ENCODE measurements around the gene INCENP. TPM values are rescaled to one million over a fixed set of nuclear protein-coding genes. Genes with fewer than 3 reads are reported as not detected.

Gene INCENP
- total RNA-seq, 1 donor from 2014 or later, result 98.1 TPM

DNA sequence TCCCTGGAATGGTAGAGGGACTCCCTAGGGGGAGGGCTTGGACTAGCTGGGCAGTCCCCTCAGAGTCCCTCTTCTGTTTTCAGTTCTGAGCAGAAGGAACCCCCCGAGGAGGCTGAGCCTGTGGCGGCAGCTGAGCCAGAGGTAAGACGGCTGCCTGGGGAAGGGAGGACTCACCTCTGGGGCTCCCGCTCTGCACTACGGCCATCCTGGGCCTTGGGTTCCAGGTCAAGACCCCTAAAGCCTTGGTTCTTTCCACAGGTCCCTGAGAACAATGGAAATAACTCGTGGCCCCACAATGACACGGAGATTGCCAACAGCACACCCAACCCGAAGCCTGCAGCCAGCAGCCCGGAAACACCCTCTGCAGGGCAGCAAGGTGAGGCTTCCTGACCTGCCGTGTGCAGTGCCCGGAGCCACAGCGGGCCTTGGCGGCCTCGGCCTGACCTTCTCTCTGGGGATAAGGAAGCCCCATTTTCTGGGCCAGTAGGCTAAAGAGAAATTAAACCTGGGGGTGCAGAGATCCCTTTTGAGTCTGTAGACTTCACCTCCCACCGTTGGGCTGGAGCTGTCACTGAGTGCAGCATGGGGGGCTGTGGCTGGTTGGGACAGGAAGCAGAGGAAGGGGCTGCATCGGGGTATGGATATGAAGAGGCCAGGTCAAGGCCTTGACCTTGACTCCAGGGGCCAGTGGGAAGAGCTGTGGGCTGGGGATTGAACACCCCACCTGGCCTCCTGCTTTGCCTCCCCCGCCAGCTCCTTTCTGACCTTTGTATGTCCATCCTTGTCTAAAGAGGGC lies 15.0 kb downstream of the INCENP start:
- DNase-seq (ENCODE audit: low spot score), result no peak
- H3K36me3 Mint-ChIP-seq (ENCODE audit: low read depth), result peaks cover 17% of the 10 kb centered on the region
- H3K9me3 Mint-ChIP-seq, result no peaks in the 10 kb centered on the region
- H3K27me3 Mint-ChIP-seq (ENCODE audit: insufficient read depth), result no peaks in the 10 kb centered on the region
- intact Hi-C loops (cut with micrococcal nuclease), result no loop called here
- H3K27ac Mint-ChIP-seq, result no peak overlapping the region
- no peaks in the 10 kb centered on the region for H3K4me1 Mint-ChIP-seq (ENCODE audit: low read depth)
- no peak overlapping the region for H3K4me3 Mint-ChIP-seq

DNA sequence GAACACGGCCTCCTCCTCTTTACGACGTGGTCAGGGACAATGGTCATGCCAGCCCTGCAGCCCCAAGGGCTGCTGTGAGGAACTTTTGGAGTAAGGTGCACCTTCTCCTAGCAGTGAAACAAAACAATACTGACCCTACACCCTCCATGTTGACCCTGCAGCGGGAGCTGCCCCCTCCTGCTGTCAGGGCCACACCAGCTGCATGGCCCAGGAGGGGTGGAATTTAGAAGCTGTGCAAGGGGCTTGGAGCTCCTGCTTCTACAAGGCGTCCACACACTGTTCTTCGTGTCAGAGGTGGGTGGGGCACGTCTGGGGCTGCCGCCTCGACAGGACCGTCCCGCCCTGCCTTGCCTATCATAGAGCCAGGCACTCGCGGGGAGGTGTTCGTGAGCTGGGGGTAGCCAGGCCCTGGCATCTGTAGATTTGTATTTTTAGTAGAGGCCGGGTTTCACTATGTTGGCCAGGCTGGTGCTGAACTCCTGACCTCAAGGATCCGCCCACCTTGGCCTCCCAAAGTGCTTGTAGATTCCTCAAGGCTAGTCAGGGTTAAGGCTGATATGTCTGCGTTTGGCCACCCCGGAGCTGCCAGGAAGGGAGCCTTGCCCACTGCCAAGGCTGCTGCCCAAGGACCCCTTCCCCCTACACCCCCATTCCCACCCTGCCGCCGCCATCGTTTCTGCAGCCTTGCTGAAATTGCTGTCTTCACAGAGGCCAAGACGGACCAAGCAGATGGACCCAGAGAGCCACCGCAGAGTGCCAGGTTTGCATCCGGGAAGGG lies 15.9 kb downstream of the INCENP start:
- no peaks in the 10 kb centered on the region for H3K9me3 Mint-ChIP-seq

DNA sequence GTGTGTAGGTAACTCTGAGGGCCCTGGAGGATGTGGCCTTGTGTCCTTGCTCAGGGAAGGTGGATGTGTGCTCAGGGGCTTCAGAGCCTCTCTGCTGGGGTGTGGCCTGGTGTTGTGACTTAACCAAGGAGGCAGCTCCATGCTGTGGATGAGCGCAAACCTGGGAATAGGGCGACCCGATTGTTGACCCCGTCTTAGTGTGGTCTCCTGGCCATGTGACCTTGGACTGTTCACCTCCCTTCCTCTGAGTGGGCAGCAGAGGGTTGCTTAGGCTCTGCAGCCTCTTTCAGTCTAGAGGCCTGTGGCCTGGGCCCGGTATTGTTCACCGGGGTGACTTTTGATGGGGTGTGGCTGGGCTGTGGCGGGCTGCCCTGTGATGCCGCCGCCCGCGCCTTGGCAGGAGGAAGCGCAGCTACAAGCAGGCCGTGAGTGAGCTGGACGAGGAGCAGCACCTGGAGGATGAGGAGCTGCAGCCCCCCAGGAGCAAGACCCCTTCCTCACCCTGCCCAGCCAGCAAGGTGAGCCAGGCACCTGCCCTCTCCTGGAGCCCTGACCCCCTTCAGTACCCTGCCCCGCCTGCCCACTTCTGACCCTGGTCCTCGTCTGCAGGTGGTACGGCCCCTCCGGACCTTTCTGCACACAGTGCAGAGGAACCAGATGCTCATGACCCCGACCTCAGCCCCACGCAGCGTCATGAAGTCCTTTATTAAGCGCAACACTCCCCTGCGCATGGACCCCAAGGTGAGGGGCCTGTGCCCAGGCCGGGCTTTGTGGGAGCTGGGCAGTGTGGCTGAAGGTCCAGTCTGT lies 16.7 kb downstream of the INCENP start:
- intact Hi-C loops (cut with micrococcal nuclease), result no loop called here
- no peak for DNase-seq (ENCODE audit: low spot score)

More for the DNA sequence above, 15.9 kb downstream of the INCENP start:
- H3K27ac Mint-ChIP-seq, result no peak overlapping the region
- no peak overlapping the region for H3K4me3 Mint-ChIP-seq
- H3K36me3 Mint-ChIP-seq (ENCODE audit: low read depth), result peaks cover 17% of the 10 kb centered on the region
- intact Hi-C loops (cut with micrococcal nuclease), result no loop called here
- no peaks in the 10 kb centered on the region for H3K4me1 Mint-ChIP-seq (ENCODE audit: low read depth)
- no peaks in the 10 kb centered on the region for H3K27me3 Mint-ChIP-seq (ENCODE audit: insufficient read depth)
- no peak for DNase-seq (ENCODE audit: low spot score)

DNA sequence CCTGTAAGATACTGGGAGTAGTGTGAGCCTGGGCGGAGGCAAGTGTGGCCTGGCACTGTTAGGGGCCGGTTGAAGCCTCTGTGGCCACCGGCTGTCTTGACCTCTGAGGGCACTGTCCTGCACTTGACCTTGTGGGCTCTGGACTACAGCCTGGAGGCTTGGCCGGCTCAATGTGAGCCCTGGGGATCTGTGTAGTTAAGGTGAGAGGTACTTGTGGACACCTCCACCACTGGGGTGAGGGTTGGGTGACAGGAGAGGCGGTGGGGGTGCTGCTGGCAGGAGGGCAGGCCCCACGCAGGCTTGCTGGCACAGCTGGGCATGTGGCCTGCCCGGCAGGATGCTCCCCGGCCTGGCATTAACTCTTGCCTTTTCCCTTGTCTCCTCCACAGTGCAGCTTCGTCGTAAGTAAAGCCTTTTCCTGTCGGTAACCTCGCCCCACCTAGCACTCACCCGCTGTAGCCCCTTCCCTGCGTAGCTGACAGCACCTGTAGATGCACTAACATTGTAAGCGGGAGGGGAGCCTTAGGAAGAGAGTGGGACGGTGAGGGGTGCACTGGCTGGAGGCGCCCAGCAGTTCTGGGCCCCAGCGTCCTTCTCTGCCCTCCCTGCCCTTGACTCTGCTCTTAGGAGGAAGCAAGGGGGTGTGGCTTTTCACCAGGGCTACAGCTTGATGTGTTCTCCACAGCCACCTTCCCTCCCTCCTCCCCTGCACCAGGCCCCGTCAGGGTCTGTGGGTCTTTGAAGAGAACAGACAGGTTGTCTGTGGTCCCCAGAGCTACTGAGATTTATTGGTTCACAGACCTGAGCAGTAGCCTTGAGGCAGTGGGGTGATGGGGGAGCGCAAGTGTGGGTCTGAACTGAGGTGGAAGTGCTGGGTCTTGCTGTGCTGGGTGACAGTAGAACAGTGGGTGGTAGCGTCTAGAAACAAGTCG lies 17.6 kb downstream of the INCENP start:
- Mint-ChIP-seq H3K27ac (no peak overlapping the region), H3K36me3 (ENCODE audit: low read depth) (peaks cover 20% of the 10 kb centered on the region), H3K4me3 (no peak overlapping the region), H3K9me3 (no peaks in the 10 kb centered on the region), H3K4me1 (ENCODE audit: low read depth) (no peaks in the 10 kb centered on the region), H3K27me3 (ENCODE audit: insufficient read depth) (no peaks in the 10 kb centered on the region)
- intact Hi-C loops (cut with micrococcal nuclease), result no loop called here
- DNase-seq (ENCODE audit: low spot score), result no peak

More for the DNA sequence above, 16.7 kb downstream of the INCENP start:
- no peaks in the 10 kb centered on the region for H3K27me3 Mint-ChIP-seq (ENCODE audit: insufficient read depth)
- H3K4me3 Mint-ChIP-seq, result no peak overlapping the region
- H3K27ac Mint-ChIP-seq, result no peak overlapping the region
- peaks cover 17% of the 10 kb centered on the region for H3K36me3 Mint-ChIP-seq (ENCODE audit: low read depth)
- H3K9me3 Mint-ChIP-seq, result no peaks in the 10 kb centered on the region
- no peaks in the 10 kb centered on the region for H3K4me1 Mint-ChIP-seq (ENCODE audit: low read depth)

DNA sequence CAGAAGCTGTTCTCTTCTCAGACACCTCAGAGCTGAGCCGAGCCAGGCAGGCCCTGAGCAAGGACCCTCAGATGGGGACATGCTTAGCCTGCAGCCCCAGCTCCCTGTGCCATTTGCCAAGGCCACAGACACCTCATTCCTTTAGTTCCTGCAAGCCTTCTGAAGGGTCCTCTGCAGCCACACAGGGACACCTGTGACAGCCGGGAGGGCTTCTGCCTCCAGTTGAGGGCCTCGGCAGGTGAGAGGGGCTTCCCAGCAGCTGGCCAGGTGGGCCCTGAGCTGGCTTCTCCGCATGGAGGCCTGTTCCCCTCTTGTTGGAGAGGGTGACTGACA lies 18.2 kb downstream of the INCENP start:
- no peaks in the 10 kb centered on the region for H3K27me3 Mint-ChIP-seq (ENCODE audit: insufficient read depth)
- peaks cover 20% of the 10 kb centered on the region for H3K36me3 Mint-ChIP-seq (ENCODE audit: low read depth)

DNA sequence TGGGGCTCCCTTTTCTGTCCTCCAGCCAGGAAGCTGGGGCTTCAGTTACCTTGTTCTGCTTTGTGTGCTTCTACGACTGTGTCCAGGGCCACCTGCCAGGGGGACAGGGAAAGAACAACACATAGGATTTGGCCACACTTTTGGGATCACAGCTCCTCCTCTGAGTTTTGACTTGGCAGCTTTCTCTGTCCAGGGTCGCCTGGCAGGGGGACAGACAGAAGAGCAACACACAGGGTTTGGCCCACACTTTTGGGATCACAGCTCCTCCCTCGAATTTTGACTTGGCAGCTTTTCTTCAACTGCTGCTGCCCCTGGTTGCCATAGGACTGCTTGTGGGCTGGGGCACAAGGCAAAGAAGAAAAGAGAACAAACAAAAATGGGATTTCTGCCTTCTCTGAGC lies 19.1 kb downstream of the INCENP start:
- Mint-ChIP-seq H3K9me3 (no peaks in the 10 kb centered on the region), H3K4me1 (ENCODE audit: low read depth) (no peaks in the 10 kb centered on the region), H3K36me3 (ENCODE audit: low read depth) (peaks cover 29% of the 10 kb centered on the region), H3K4me3 (no peak overlapping the region), H3K27ac (peak overlapping the region; percentile 19), H3K27me3 (ENCODE audit: insufficient read depth) (no peaks in the 10 kb centered on the region)
- intact Hi-C loops (cut with micrococcal nuclease), result no loop called here
- no peak for DNase-seq (ENCODE audit: low spot score)

More for the DNA sequence above, 18.2 kb downstream of the INCENP start:
- DNase-seq (ENCODE audit: low spot score), result no peak
- H3K9me3 Mint-ChIP-seq, result no peaks in the 10 kb centered on the region
- no peak overlapping the region for H3K4me3 Mint-ChIP-seq
- no peak overlapping the region for H3K27ac Mint-ChIP-seq
- intact Hi-C loops (cut with micrococcal nuclease), result no loop called here
- no peaks in the 10 kb centered on the region for H3K4me1 Mint-ChIP-seq (ENCODE audit: low read depth)

DNA sequence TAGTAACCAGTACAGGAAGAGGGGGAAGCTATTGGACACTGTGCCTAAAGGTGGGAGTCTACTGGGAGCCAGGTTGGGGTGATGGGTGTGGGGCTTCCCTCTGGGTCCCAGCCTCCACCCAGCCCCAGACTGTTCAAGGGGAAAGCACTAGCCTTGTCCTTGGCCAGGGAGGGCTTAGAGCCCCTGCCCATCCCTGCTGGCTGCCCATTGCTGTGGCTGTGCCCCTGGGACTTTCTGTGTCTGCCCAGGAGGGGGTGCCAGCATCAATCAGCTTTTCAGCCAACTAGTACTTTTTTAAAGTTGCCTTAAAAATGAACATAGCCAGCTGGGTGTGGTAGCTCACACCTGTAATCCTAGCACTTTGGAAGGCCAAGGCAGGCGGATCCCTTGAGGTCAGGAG lies 19.9 kb downstream of the INCENP start:
- intact Hi-C loops (cut with micrococcal nuclease), result no loop called here
- Mint-ChIP-seq H3K4me3 (no peak overlapping the region), H3K27ac (no peak overlapping the region), H3K9me3 (no peaks in the 10 kb centered on the region), H3K36me3 (ENCODE audit: low read depth) (peaks cover 31% of the 10 kb centered on the region), H3K4me1 (ENCODE audit: low read depth) (no peaks in the 10 kb centered on the region), H3K27me3 (ENCODE audit: insufficient read depth) (no peaks in the 10 kb centered on the region)
- no peak for DNase-seq (ENCODE audit: low spot score)

DNA sequence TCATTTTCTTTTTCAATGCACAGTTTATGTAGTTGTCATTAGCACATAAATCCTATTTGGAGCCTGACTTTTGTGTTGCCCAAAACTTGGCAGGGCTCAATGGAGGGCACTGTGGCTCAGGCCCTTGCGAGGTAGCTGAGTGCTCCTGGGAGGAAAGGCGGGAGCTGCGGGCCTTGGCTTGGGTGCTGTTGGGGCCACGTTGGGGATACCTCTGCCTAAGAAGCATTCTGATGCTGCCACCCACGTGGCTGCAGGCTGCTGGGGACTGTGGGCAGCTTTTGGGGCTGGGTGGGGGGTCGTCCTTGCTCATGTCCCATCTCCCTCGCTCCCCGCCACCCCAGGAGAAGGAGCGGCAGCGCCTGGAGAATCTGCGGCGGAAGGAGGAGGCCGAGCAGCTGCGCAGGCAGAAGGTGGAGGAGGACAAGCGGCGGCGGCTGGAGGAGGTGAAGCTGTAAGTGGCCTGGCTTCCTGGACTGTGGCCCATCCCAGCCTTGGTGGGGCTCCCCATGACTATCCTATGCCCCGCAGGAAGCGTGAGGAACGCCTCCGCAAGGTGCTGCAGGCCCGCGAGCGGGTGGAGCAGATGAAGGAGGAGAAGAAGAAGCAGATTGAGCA lies 20.9 kb downstream of the INCENP start:
- intact Hi-C loops (cut with micrococcal nuclease), result no loop called here
- Mint-ChIP-seq H3K27ac (no peak overlapping the region), H3K36me3 (ENCODE audit: low read depth) (peaks cover 35% of the 10 kb centered on the region), H3K9me3 (no peaks in the 10 kb centered on the region), H3K4me1 (ENCODE audit: low read depth) (no peaks in the 10 kb centered on the region), H3K4me3 (no peak overlapping the region), H3K27me3 (ENCODE audit: insufficient read depth) (no peaks in the 10 kb centered on the region)
- DNase-seq (ENCODE audit: low spot score), result no peak

DNA sequence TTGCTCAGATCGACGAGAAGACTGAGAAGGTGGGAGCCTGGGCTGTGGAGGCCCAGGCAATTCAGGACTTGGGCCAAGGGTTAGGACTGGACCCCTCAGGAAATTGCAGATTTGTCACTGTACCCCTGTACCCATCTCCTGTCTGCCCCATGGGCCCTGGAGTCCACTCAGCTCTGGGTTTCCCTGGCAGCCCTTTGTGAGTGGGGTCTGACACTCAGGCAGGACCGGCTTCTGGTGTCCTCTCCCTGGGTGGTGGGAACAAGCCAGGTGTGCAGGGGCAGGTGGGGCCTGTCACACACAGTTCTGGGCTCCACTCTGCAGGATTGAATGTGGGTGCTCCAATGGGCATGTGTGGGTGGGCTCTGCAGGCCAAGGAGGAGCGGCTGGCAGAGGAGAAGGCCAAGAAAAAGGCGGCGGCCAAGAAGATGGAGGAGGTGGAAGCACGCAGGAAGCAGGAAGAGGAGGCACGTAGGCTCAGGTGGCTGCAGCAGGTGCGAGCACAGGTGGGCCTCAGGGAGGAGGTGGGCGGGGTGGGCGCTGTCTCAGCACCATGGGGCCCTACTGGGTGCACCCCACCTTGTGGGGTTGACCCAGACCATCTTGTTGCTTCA lies 21.6 kb downstream of the INCENP start:
- DNase-seq (ENCODE audit: low spot score), result no peak
- Mint-ChIP-seq H3K9me3 (no peaks in the 10 kb centered on the region), H3K27me3 (ENCODE audit: insufficient read depth) (no peaks in the 10 kb centered on the region), H3K27ac (no peak overlapping the region), H3K36me3 (ENCODE audit: low read depth) (peaks cover 37% of the 10 kb centered on the region), H3K4me1 (ENCODE audit: low read depth) (no peaks in the 10 kb centered on the region), H3K4me3 (no peak overlapping the region)
- intact Hi-C loops (cut with micrococcal nuclease), result no loop called here

DNA sequence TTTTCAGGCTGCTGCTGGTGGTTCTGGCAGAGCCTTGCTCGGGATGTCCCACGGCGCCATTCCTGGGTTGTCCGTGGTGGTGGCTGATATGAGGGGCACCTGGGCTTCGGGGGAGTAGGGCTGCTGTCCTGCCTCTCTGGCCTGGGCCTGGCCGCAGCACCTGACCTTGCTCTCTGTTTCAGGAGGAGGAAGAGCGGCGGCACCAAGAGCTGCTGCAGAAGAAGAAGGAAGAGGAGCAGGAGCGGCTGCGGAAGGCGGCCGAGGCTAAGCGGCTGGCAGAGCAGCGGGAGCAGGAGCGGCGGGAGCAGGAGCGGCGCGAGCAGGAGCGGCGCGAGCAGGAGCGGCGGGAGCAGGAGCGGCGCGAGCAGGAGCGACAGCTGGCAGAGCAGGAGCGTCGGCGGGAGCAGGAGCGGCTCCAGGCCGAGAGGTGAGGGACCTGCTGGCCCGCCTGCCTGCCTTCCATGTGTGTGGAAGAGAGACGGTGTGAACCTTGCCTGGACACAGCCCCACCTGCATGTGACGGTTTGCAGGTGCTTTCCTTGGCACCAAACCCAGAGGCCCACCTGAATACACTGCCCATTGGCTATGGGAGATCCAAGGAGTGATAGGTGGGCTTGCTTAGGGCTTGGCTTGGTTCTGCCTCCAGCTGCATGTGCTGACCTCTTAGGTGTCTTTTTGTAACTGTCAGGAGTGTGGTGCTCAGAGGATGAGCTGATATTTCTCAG lies 22.8 kb downstream of the INCENP start:
- no peak overlapping the region for H3K4me3 Mint-ChIP-seq
- H3K27me3 Mint-ChIP-seq (ENCODE audit: insufficient read depth), result no peaks in the 10 kb centered on the region
- no peaks in the 10 kb centered on the region for H3K4me1 Mint-ChIP-seq (ENCODE audit: low read depth)
- no peaks in the 10 kb centered on the region for H3K9me3 Mint-ChIP-seq
- H3K27ac Mint-ChIP-seq, result no peak overlapping the region
- peaks cover 44% of the 10 kb centered on the region for H3K36me3 Mint-ChIP-seq (ENCODE audit: low read depth)
- intact Hi-C loops (cut with micrococcal nuclease), result no loop called here
- no peak for DNase-seq (ENCODE audit: low spot score)

DNA sequence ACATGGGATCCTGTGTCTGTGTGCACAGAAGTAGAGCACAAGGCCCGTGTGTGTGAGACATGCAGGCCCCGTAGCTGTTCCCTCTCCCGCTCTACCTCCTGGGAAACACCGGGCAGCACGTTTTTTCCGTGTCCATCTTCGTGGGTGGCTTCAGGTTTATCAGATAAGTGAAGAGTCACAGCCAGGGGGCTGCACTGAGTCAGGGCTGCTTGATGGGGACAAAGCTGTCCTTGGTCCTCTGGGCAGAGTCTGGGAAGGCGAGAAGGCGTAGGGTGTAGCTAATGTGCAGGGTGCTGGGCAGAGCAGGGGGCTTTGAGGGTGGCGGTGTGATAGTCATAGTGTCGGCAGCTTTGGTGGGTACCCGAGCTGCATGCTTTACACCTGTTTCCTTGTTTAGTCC lies 23.7 kb downstream of the INCENP start:
- no peak overlapping the region for H3K27ac Mint-ChIP-seq
- no peaks in the 10 kb centered on the region for H3K27me3 Mint-ChIP-seq (ENCODE audit: insufficient read depth)
- H3K4me1 Mint-ChIP-seq (ENCODE audit: low read depth), result no peaks in the 10 kb centered on the region
- peaks cover 46% of the 10 kb centered on the region for H3K36me3 Mint-ChIP-seq (ENCODE audit: low read depth)
- intact Hi-C loops (cut with micrococcal nuclease), result no loop called here
- H3K9me3 Mint-ChIP-seq, result no peaks in the 10 kb centered on the region
- H3K4me3 Mint-ChIP-seq, result no peak overlapping the region
- no peak for DNase-seq (ENCODE audit: low spot score)

Measured in activated T-helper 1 cell treated with anti-CD3 and anti-CD28 coated beads, Interleukin-12 subunit alpha, Interleukin-12 subunit beta, Interleukin-2, Interleukin-4 antibody, amounts not matched to agents 30 ng/mL and 10 ng/mL and 1 ng/mL, durations not matched to agents 14 hours and 24 hours and 36 hours (primary cell).